ENCODE data around the gene STRIP1.

DNA sequence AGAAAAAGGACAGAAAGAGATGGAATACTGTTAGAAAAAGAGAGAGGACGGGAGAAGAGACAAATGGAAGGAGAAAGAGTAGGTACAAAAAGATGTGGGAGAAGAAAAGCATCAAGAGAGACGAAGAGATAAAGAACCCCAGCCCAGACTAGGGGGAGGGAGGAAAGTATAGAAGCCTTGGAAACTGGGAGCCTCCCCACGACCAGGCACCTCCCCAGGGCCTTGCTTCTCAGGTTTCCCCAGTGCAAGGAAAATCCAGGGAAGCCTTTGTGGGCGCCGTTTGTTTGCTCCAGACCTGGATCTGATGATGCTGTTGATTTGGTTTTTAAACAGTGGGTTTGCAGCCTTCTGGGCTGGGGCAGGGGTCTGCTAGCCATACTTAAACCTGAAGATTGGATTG lies 51.2 kb downstream of the STRIP1 start:
- TF ChIP-seq, protein P1, sequence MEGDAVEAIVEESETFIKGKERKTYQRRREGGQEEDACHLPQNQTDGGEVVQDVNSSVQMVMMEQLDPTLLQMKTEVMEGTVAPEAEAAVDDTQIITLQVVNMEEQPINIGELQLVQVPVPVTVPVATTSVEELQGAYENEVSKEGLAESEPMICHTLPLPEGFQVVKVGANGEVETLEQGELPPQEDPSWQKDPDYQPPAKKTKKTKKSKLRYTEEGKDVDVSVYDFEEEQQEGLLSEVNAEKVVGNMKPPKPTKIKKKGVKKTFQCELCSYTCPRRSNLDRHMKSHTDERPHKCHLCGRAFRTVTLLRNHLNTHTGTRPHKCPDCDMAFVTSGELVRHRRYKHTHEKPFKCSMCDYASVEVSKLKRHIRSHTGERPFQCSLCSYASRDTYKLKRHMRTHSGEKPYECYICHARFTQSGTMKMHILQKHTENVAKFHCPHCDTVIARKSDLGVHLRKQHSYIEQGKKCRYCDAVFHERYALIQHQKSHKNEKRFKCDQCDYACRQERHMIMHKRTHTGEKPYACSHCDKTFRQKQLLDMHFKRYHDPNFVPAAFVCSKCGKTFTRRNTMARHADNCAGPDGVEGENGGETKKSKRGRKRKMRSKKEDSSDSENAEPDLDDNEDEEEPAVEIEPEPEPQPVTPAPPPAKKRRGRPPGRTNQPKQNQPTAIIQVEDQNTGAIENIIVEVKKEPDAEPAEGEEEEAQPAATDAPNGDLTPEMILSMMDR (IDR thresholded peaks at IDR 0.05) = no peak
- no peak for TF ChIP-seq EP300 (IDR thresholded peaks at IDR 0.05)
- TF ChIP-seq POLR2A (IDR thresholded peaks at IDR 0.05; ENCODE audit: low read depth) = no peak
- no peak for TF ChIP-seq POLR2AphosphoS5 (IDR thresholded peaks at IDR 0.05)
